Stimulated activated CD8-positive, alpha-beta memory T cell treated with anti-CD3 and anti-CD28 coated beads, Interleukin-15, amount 100 ng/mL, for 48 hours (primary cell): ENCODE results near the gene MED12.
A peak's percentile ranks its signal among the peaks of the same experiment; 100 is the strongest.
"Not testable (repeated sequence)": the region's sequence is repeated elsewhere in the genome, so short reads cannot be mapped to it uniquely, and the experiment has no call there.

Source experiments
- DNase-seq, 2 donors: peaks; one replicate each; pipeline ENCODE4 v3.0.0-alpha.2; 2020; ENCODE audit warnings: low read depth in 2 of 2

The MED12 gene

DNA sequence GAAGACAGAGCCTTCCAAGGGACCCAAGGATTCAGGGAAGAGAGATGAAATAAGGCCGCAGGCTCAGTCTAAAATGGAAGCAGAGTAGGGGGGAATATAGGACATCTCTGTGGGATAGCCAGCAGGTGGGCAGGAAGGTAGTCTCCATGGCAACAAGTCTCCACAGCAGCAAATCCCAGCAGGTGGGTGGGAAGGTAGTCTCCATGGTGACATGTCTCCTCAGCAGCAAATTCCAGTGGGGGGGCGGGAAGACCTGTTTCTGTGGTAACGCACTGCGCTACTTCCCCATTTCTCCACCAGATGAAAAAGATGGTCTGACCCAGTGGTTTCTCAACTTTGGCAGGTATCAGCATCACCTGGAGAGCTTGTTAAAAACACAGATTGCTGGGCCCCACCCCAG is 44.6 kb downstream of the MED12 start:
- DNase-seq, result no peak

DNA sequence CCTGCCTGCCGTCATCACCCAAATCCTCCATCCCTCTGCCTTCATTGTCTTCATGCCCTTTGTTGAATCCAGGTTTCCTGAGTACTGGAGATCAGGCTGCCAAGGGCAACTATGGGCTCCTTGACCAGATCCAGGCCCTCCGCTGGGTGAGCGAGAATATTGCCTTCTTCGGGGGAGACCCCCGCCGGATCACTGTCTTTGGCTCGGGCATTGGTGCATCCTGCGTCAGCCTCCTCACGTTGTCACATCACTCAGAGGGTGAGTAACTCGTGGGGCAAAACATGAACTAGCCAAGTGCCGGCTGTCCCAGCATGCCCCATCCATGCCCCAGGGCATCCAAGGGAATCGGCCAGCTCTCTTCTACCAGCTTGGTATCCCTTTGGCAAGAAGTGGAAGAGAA is 45.7 kb downstream of the MED12 start:
- DNase-seq, result no peak

GRCh38 chrX:71166461-71166860 is 48.1 kb downstream of the MED12 start:
- no peak for DNase-seq

- DNase-seq, result no peak
These were observed 48.8 kb downstream of the MED12 start for GRCh38 chrX:71167031-71167781.

GRCh38 chrX:71168134-71168533 is 49.7 kb downstream of the MED12 start:
- no peak for DNase-seq

DNA sequence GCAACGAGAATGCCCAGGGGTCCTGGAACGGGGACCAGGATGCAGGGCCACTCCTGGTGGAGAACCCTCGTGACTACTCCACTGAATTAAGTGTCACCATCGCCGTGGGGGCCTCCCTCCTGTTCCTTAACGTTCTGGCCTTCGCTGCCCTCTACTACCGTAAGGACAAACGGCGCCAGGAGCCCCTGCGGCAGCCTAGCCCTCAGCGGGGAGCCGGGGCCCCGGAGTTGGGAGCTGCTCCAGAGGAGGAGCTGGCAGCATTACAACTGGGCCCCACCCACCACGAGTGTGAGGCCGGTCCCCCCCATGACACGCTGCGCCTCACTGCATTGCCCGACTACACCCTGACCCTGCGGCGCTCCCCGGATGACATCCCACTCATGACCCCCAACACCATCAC is 51.2 kb downstream of the MED12 start:
- no peak for DNase-seq

- DNase-seq, result no peak
These were observed 52.3 kb downstream of the MED12 start for GRCh38 chrX:71170660-71171059.

GRCh38 chrX:71171110-71171801 is 52.9 kb downstream of the MED12 start:
- DNase-seq, result no peak

DNA sequence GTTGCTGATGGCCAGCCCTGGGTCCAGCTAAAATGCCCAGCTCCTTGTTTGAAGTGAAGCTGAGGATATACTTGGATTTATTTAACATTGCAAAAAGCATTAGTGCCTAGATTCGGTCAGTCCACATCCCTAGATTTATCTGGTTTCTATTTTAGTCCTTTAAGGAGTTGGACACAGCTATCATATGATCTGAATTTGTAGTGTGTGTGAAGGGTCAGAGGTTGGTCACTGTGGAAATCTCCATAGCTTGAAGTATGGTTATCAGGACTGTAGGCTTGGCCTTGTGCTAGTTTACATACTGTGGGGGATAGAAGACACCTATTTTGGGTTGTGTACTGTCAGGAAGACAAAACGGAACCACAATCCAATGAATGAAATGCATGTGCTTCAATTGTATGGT is 55.0 kb downstream of the MED12 start:
- no peak for DNase-seq

DNA sequence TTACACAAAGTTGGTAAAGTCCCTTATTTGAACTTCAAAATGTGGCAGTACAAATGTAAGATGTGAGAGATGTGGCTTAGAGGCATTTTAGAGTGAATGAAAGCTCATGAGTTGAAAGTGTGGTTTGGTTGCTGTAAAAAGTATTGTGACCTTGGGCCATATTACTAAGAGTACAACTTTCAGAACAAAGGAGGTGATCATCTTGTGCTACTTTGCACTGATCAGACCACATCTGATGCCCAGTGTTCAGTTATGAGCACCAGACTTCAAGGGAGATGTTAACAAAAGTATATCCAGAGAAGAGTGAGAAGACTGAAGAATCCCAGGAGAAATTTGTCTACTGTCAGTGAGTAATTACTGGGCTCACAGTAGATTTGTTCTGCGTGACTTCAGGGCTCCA is 56.4 kb downstream of the MED12 start:
- no peak for DNase-seq

DNA sequence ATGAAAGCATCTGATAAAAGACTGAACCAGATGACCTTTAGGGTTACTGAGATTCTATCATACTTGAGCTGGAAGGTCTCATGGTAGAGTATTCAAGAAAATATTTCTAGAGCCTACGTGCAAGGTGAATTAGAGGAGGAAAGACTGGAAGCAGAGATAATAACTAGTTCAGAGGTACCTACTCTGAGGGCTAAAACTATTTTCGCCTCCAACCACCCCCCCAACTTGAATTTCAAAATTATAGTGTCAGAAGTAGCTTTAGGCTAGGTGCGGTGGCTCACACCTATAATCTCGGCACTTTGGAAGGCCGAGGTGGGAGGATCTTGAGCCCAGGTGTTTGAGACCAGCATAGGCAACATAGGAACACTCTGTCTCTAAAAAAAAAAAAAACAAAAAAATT is 57.1 kb downstream of the MED12 start:
- DNase-seq, result no peak

DNA sequence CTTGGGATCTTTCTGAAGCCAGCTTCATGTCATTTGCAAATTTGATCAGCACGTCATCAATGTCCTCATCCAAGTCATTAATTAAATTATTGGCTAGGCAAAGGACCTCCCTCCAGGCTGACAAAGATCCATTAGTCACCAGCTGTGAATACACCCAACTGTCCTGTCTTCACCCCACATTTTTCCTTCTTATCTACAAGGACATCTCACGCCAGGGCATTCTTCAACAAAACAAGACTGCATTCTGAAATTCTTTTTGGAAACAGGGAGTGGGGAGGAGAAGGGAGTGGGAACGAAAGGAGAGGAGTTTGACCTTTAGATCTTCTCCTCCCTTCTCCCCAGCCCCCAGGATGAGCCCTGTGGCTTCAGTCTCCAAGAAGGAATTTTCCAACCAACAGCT is 58.9 kb downstream of the MED12 start:
- DNase-seq, result no peak

DNA sequence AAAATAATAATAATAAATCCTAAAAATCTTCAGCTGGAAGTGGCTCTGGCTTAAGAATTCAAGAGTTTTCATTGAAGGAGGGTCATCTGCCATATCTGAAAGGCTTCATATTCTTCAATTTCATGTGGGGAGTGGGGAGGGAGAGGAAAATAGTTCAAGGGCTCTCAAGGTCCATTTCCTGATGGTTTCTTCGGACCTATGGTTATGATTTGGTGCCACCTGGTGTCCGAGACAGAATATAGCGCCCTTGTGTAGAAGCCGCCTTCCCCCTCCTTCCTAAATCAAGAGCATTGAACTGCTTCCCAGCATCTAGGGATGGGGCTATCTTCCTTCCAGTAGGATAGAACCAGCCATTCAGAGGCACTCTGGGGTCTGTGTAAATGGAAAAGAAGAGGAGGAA is 60.5 kb downstream of the MED12 start:
- no peak for DNase-seq

GRCh38 chrX:71180579-71181265 is 62.3 kb downstream of the MED12 start:
- DNase-seq, result not testable (repeated sequence)

- peak; percentile 27 to 31 for DNase-seq
These were observed 63.1 kb downstream of the MED12 start for GRCh38 chrX:71181558-71181909.

- peak; percentile 70 to 72 for DNase-seq
These were observed 63.8 kb downstream of the MED12 start for GRCh38 chrX:71181910-71182799.

DNA sequence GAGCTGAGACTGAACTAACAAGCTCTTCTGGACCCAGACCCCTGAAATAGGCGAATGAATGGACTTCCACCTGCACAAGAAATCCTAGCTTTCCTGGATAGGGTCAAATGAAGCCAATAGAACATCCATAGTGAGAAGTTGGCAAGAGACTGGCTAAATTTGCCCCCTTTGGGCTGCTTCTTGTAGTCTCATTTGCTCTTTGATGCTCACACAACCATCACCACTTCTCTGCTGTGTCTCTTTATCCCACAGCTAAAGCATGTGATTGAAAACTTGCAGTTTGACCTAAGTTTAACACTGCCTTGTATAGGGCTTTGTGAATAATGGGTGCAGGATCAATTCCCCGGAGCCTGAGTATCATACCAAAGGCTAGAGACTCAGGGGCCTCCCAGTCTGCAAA is 64.5 kb downstream of the MED12 start:
- no peak for DNase-seq

DNA sequence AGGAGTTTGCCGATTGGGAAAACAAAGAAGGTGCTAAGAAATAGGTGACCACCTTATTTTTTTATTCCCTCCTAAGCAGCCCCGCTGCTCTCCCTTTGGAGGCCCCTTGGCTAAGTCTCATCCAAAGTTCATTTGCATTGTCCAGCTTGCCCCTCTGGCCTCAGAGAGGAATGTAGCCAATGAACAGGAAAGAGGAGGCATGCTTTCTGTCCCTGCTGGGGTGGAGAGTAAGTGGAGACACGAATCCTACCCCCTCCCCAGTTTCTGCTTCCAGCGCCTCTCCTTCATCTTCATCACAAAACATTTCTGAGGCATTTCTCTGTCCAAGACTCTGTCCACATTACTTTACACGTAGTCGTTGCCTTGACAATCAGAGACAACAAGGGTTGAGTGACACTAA is 64.9 kb downstream of the MED12 start:
- DNase-seq, result no peak

DNA sequence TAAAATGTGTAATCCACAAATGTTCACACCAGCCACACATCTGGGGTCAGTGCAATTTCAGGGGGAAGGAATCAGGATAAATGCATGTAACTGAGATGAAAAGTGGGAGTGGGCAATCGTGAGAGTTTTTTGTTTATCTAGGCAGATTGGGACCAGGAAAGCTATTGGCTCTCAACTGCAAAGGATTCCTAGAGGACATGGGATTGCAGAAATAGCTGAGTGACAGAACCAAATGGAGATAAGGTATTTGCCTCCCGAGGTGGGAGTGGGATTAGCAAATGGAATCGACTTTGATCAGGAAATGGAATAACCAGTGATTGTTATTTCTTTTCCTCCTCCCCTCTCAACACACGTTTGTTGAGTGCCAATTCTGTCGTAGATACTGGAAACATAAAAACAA is 65.7 kb downstream of the MED12 start:
- DNase-seq, result no peak

GRCh38 chrX:71184803-71185495 is 66.6 kb downstream of the MED12 start:
- DNase-seq, result no peak

DNA sequence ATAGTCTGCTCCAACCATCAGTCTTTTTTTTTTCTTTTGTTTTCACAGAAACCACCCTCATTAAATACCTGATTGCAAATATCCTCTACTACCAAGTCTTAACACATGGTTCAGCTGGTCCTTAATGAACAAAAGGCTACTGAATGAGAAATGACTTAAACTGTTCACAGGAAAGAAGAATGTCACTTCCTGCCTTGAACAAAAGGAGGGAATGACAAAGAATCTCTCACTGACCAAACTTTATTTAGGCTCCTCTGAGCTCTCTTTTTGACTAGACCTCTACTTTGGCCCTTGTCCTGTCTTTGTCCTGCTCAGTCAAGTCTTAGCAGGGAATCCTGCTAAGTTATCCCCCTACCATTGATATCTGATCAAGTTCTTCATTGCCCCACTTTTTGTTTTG is 72.9 kb downstream of the MED12 start:
- DNase-seq, result no peak
